ENCODE results near the gene UBASH3A.

Gene UBASH3A

GRCh38 chr21:42383331-42383730, 20.4 kb upstream of the UBASH3A start:
- Histone ChIP-seq H3K4me1 (ENCODE audit: control insufficient read depth, insufficient read depth, low read length, poor library complexity, severe bottlenecking) (peaks cover 6% of the 10 kb centered on the region), H3K36me3 (ENCODE audit: control insufficient read depth, insufficient read depth, low read length) (no peaks in the 10 kb centered on the region), H3K9me3 (ENCODE audit: control insufficient read depth, low read length) (no peaks in the 10 kb centered on the region), H3K27ac (ENCODE audit: low read depth, low read length, severe bottlenecking) (no peak overlapping the region), H3K4me3 (ENCODE audit: extremely low read depth, insufficient read depth, low read length, poor library complexity, severe bottlenecking) (no peak overlapping the region)
- 60 to 94% methylated on average over 1 to 4 of the region's 6 CpGs for WGBS, 2 experiments (ENCODE audit: insufficient coverage in 2 of 2)

- Histone ChIP-seq H3K27ac (ENCODE audit: low read depth, low read length, severe bottlenecking) (no peak overlapping the region), H3K9me3 (ENCODE audit: control insufficient read depth, low read length) (no peaks in the 10 kb centered on the region), H3K4me1 (ENCODE audit: control insufficient read depth, insufficient read depth, low read length, poor library complexity, severe bottlenecking) (peaks cover 6% of the 10 kb centered on the region), H3K4me3 (ENCODE audit: extremely low read depth, insufficient read depth, low read length, poor library complexity, severe bottlenecking) (no peak overlapping the region), H3K36me3 (ENCODE audit: control insufficient read depth, insufficient read depth, low read length) (no peaks in the 10 kb centered on the region)
- 85 to 89% methylated on average over 4 to 7 of the region's 8 CpGs for WGBS, 2 experiments (ENCODE audit: insufficient coverage in 2 of 2)
These were observed 19.4 kb upstream of the UBASH3A start for GRCh38 chr21:42384156-42384945.

GRCh38 chr21:42384989-42385388, 18.7 kb upstream of the UBASH3A start:
- H3K4me1 ChIP-seq (ENCODE audit: control insufficient read depth, insufficient read depth, low read length, poor library complexity, severe bottlenecking): peaks cover 6% of the 10 kb centered on the region
- H3K27ac ChIP-seq (ENCODE audit: low read depth, low read length, severe bottlenecking): no peak overlapping the region
- no peaks in the 10 kb centered on the region for H3K36me3 ChIP-seq (ENCODE audit: control insufficient read depth, insufficient read depth, low read length)
- H3K9me3 ChIP-seq (ENCODE audit: control insufficient read depth, low read length): no peaks in the 10 kb centered on the region
- 96 to 100% methylated on average over 2 of the region's 2 CpGs for WGBS, 2 experiments (ENCODE audit: insufficient coverage in 2 of 2)
- H3K4me3 ChIP-seq (ENCODE audit: extremely low read depth, insufficient read depth, low read length, poor library complexity, severe bottlenecking): no peak overlapping the region

- peaks cover 6% of the 10 kb centered on the region for H3K4me1 ChIP-seq (ENCODE audit: control insufficient read depth, insufficient read depth, low read length, poor library complexity, severe bottlenecking)
These were observed 18.1 kb upstream of the UBASH3A start for GRCh38 chr21:42385619-42386018.

GRCh38 chr21:42386034-42386591, 17.6 kb upstream of the UBASH3A start:
- H3K9me3 ChIP-seq (ENCODE audit: control insufficient read depth, low read length): no peaks in the 10 kb centered on the region
- no peak overlapping the region for H3K4me3 ChIP-seq (ENCODE audit: extremely low read depth, insufficient read depth, low read length, poor library complexity, severe bottlenecking)
- peaks cover 6% of the 10 kb centered on the region for H3K4me1 ChIP-seq (ENCODE audit: control insufficient read depth, insufficient read depth, low read length, poor library complexity, severe bottlenecking)
- H3K36me3 ChIP-seq (ENCODE audit: control insufficient read depth, insufficient read depth, low read length): no peaks in the 10 kb centered on the region
- WGBS, 2 experiments (ENCODE audit: insufficient coverage in 2 of 2): 91 to 96% methylated on average over 10 to 11 of the region's 11 CpGs
- no peak overlapping the region for H3K27ac ChIP-seq (ENCODE audit: low read depth, low read length, severe bottlenecking)

More at GRCh38 chr21:42385619-42386018, 18.1 kb upstream of the UBASH3A start:
- Histone ChIP-seq H3K9me3 (ENCODE audit: control insufficient read depth, low read length) (no peaks in the 10 kb centered on the region), H3K27ac (ENCODE audit: low read depth, low read length, severe bottlenecking) (no peak overlapping the region), H3K4me3 (ENCODE audit: extremely low read depth, insufficient read depth, low read length, poor library complexity, severe bottlenecking) (no peak overlapping the region), H3K36me3 (ENCODE audit: control insufficient read depth, insufficient read depth, low read length) (no peaks in the 10 kb centered on the region)
- WGBS, 2 experiments (ENCODE audit: insufficient coverage in 2 of 2): 86 to 87% methylated on average over 5 of the region's 5 CpGs

- Histone ChIP-seq H3K9me3 (ENCODE audit: control insufficient read depth, low read length) (no peaks in the 10 kb centered on the region), H3K4me3 (ENCODE audit: extremely low read depth, insufficient read depth, low read length, poor library complexity, severe bottlenecking) (no peak overlapping the region), H3K36me3 (ENCODE audit: control insufficient read depth, insufficient read depth, low read length) (no peaks in the 10 kb centered on the region), H3K4me1 (ENCODE audit: control insufficient read depth, insufficient read depth, low read length, poor library complexity, severe bottlenecking) (peaks cover 6% of the 10 kb centered on the region), H3K27ac (ENCODE audit: low read depth, low read length, severe bottlenecking) (no peak overlapping the region)
- 33% methylated on average over 1 of the region's 3 CpGs; no CpG with 5 or more reads in 1 of the 2 experiments for WGBS, 2 experiments (ENCODE audit: insufficient coverage in 2 of 2)
These were observed 16.5 kb upstream of the UBASH3A start for GRCh38 chr21:42387164-42387563.

- Histone ChIP-seq H3K4me1 (ENCODE audit: control insufficient read depth, insufficient read depth, low read length, poor library complexity, severe bottlenecking) (peaks cover 6% of the 10 kb centered on the region), H3K9me3 (ENCODE audit: control insufficient read depth, low read length) (no peaks in the 10 kb centered on the region), H3K27ac (ENCODE audit: low read depth, low read length, severe bottlenecking) (no peak overlapping the region), H3K36me3 (ENCODE audit: control insufficient read depth, insufficient read depth, low read length) (no peaks in the 10 kb centered on the region), H3K4me3 (ENCODE audit: extremely low read depth, insufficient read depth, low read length, poor library complexity, severe bottlenecking) (no peak overlapping the region)
- WGBS, 2 experiments (ENCODE audit: insufficient coverage in 2 of 2): 87 to 100% methylated on average over 4 of the region's 6 CpGs
These were observed 15.8 kb upstream of the UBASH3A start for GRCh38 chr21:42387843-42388340.

GRCh38 chr21:42388740-42389448, 14.8 kb upstream of the UBASH3A start:
- H3K9me3 ChIP-seq (ENCODE audit: control insufficient read depth, low read length): no peaks in the 10 kb centered on the region
- no peak overlapping the region for H3K4me3 ChIP-seq (ENCODE audit: extremely low read depth, insufficient read depth, low read length, poor library complexity, severe bottlenecking)
- 77 to 84% methylated on average over 18 to 19 of the region's 20 CpGs for WGBS, 2 experiments (ENCODE audit: insufficient coverage in 2 of 2)
- no peaks in the 10 kb centered on the region for H3K36me3 ChIP-seq (ENCODE audit: control insufficient read depth, insufficient read depth, low read length)
- H3K27ac ChIP-seq (ENCODE audit: low read depth, low read length, severe bottlenecking): no peak overlapping the region
- peaks cover 6% of the 10 kb centered on the region for H3K4me1 ChIP-seq (ENCODE audit: control insufficient read depth, insufficient read depth, low read length, poor library complexity, severe bottlenecking)

GRCh38 chr21:42389449-42389835, 14.3 kb upstream of the UBASH3A start:
- no peaks in the 10 kb centered on the region for H3K36me3 ChIP-seq (ENCODE audit: control insufficient read depth, insufficient read depth, low read length)
- H3K9me3 ChIP-seq (ENCODE audit: control insufficient read depth, low read length): no peaks in the 10 kb centered on the region
- peaks cover 6% of the 10 kb centered on the region for H3K4me1 ChIP-seq (ENCODE audit: control insufficient read depth, insufficient read depth, low read length, poor library complexity, severe bottlenecking)
- no peak overlapping the region for H3K27ac ChIP-seq (ENCODE audit: low read depth, low read length, severe bottlenecking)
- 72 to 87% methylated on average over 2 to 5 of the region's 6 CpGs for WGBS, 2 experiments (ENCODE audit: insufficient coverage in 2 of 2)
- H3K4me3 ChIP-seq (ENCODE audit: extremely low read depth, insufficient read depth, low read length, poor library complexity, severe bottlenecking): no peak overlapping the region

- no peaks in the 10 kb centered on the region for H3K36me3 ChIP-seq (ENCODE audit: control insufficient read depth, insufficient read depth, low read length)
- H3K4me3 ChIP-seq (ENCODE audit: extremely low read depth, insufficient read depth, low read length, poor library complexity, severe bottlenecking): no peak overlapping the region
- no peak overlapping the region for H3K27ac ChIP-seq (ENCODE audit: low read depth, low read length, severe bottlenecking)
- H3K4me1 ChIP-seq (ENCODE audit: control insufficient read depth, insufficient read depth, low read length, poor library complexity, severe bottlenecking): peaks cover 6% of the 10 kb centered on the region
- no peaks in the 10 kb centered on the region for H3K9me3 ChIP-seq (ENCODE audit: control insufficient read depth, low read length)
- 84 to 100% methylated on average over 1 to 4 of the region's 5 CpGs for WGBS, 2 experiments (ENCODE audit: insufficient coverage in 2 of 2)
These were observed 13.5 kb upstream of the UBASH3A start for GRCh38 chr21:42390193-42390592.

All from mesodermal cell (in vitro differentiated cells).